H1 (cell line): ENCODE results near the gene ACP2. TPM values are rescaled to one million over a fixed set of nuclear protein-coding genes. Genes with fewer than 3 reads are reported as not detected.

Source experiments
- CTCF ChIA-PET: fragments of 300-600 bp; sonication (Branson Sonifier 250); formaldehyde crosslinking; loops from one replicate; lab custom pipeline; 2021; ENCODE audit not compliant: partially characterized antibody; lab: Charles Lee
- POLR2A ChIA-PET: fragments of 300-600 bp; sonication (Branson Sonifier 250); formaldehyde crosslinking; loops from one replicate; lab custom pipeline; 2021; ENCODE audit warnings: inconsistent platforms; ENCODE audit not compliant: partially characterized antibody; lab: Charles Lee
- DNase-seq, 2 experiments: peaks; one replicate each; pipeline versions ENCODE4 v3.0.0 to v3.0.0-alpha.2; 2010 to 2022; ENCODE audit warnings: low spot score in 2 of 2, low read depth in 1 of 2, mixed read lengths in 1 of 2
- FAIRE-seq: peaks from 2 replicates; lab custom pipeline; 2011; peaks lifted over from hg19 to GRCh38; lab: Jason Lieb, UNC
- H2AFZ ChIP-seq: 2 replicates; pipeline ENCODE4 v1.8.1; 2012; ENCODE audit warnings: low read length, inconsistent platforms
- H2AK5ac ChIP-seq: 2 replicates; pipeline ENCODE4 v1.6.1; 2013; ENCODE audit warnings: low read depth, low read length
- H2BK120ac ChIP-seq: replicated peaks from 2 replicates; pipeline ENCODE3; 2013; ENCODE audit warnings: low read depth, low read length, inconsistent platforms
- H2BK12ac ChIP-seq: 2 replicates; pipeline ENCODE4 v1.6.1; 2013; ENCODE audit warnings: low read depth, low read length
- H2BK15ac ChIP-seq: 2 replicates; pipeline ENCODE4 v1.6.1; 2013; ENCODE audit warnings: low read length
- H2BK20ac ChIP-seq: 2 replicates; pipeline ENCODE4 v1.6.1; 2013; ENCODE audit warnings: low read length
- H2BK5ac ChIP-seq: 2 replicates; pipeline ENCODE4 v1.6.1; 2013; ENCODE audit warnings: low read depth, low read length
- H3K14ac ChIP-seq: 2 replicates; pipeline ENCODE4 v1.6.1; 2013; ENCODE audit warnings: inconsistent platforms; ENCODE audit not compliant: insufficient read length
- H3K18ac ChIP-seq: 2 replicates; pipeline ENCODE4 v1.6.1; 2013; ENCODE audit warnings: low read length; ENCODE audit errors: extremely low read depth
- H3K23ac ChIP-seq: 2 replicates; pipeline ENCODE4 v1.6.1; 2013; ENCODE audit warnings: inconsistent platforms; ENCODE audit not compliant: insufficient read length
- H3K23me2 ChIP-seq: 2 replicates; pipeline ENCODE4 v1.6.1; 2013; ENCODE audit warnings: low read depth, low read length
- H3K27ac ChIP-seq: 2 replicates; pipeline ENCODE4 v1.6.1; 2011; ENCODE audit warnings: low read depth, low read length, inconsistent platforms
- H3K27me3 ChIP-seq, 4 experiments: replicated peaks in 1 of 4; 1 replicate in 1 of 4; 2 replicates in 3 of 4; pipeline versions ENCODE4 v1.6.1 to v1.8.1; 2011 to 2013; ENCODE audit warnings: low read length in 3 of 4, mild to moderate bottlenecking in 3 of 4, inconsistent platforms in 2 of 4, mixed read lengths in 2 of 4, moderate library complexity in 1 of 4; ENCODE audit not compliant: control insufficient read depth in 3 of 4, insufficient read depth in 3 of 4; ENCODE audit errors: extremely low read depth in 1 of 4
- H3K36me3 ChIP-seq, 4 experiments: 2 replicates each; pipeline versions ENCODE4 v1.6.1 to v1.8.1; 2011 to 2013; ENCODE audit warnings: mild to moderate bottlenecking in 4 of 4, low read length in 3 of 4, moderate library complexity in 2 of 4, control low read depth in 1 of 4, inconsistent platforms in 1 of 4; ENCODE audit not compliant: insufficient read depth in 4 of 4, control insufficient read depth in 2 of 4
- H3K4ac ChIP-seq: replicated peaks from 2 replicates; pipeline ENCODE3; 2013; ENCODE audit warnings: low read length, low read depth, mixed read lengths, inconsistent platforms; ENCODE audit not compliant: insufficient read length
- H3K4me1 ChIP-seq, 4 experiments: replicated peaks in 1 of 4; 1 replicate in 1 of 4; 2 replicates in 3 of 4; pipeline versions ENCODE4 v1.6.1 to v1.8.1; 2011 to 2013; ENCODE audit warnings: low read length in 3 of 4, inconsistent platforms in 2 of 4, mixed read lengths in 1 of 4; ENCODE audit not compliant: insufficient read depth in 4 of 4, control insufficient read depth in 3 of 4
- H3K4me2 ChIP-seq, 2 experiments: 2 replicates each; pipeline versions ENCODE4 v1.6.1 to v1.8.1; 2011 to 2013; ENCODE audit warnings: low read depth in 2 of 2, low read length in 2 of 2, control low read depth in 1 of 2, inconsistent platforms in 1 of 2, mild to moderate bottlenecking in 1 of 2; ENCODE audit not compliant: insufficient read depth in 1 of 2
- H3K4me3 ChIP-seq, 4 experiments: fragments of 200-600, 300-600 bp in 1 of 4; sonication (generic), shearing (Covaris generic), sonication (Bioruptor Twin) in 1 of 4; 2 replicates each; pipeline versions ENCODE4 v1.5.1 to v1.8.1; 2011 to 2016; ENCODE audit warnings: low read length in 4 of 4, low read depth in 3 of 4, control low read depth in 2 of 4, inconsistent platforms in 2 of 4, mild to moderate bottlenecking in 2 of 4, mixed read lengths in 1 of 4, moderate library complexity in 1 of 4; ENCODE audit not compliant: insufficient read depth in 2 of 4; ENCODE audit errors: extremely low read depth in 1 of 4
- H3K56ac ChIP-seq: replicated peaks from 2 replicates; pipeline ENCODE3; 2013; ENCODE audit warnings: low read depth, mild to moderate bottlenecking, mixed read lengths, low read length, inconsistent platforms; ENCODE audit not compliant: insufficient read length
- H3K79me1 ChIP-seq: 2 replicates; pipeline ENCODE4 v1.6.1; 2013; ENCODE audit warnings: low read depth, low read length, control low read depth
- H3K79me2 ChIP-seq, 2 experiments: 2 replicates each; pipeline versions ENCODE4 v1.6.1 to v1.8.1; 2012 to 2013; ENCODE audit warnings: low read length in 2 of 2, mild to moderate bottlenecking in 2 of 2, inconsistent platforms in 1 of 2; ENCODE audit not compliant: insufficient read depth in 2 of 2, control insufficient read depth in 1 of 2
- H3K9ac ChIP-seq, 4 experiments: replicated peaks in 1 of 4; 1 replicate in 1 of 4; 2 replicates in 3 of 4; pipeline versions ENCODE4 v1.6.1 to v1.8.1; 2011 to 2013; ENCODE audit warnings: low read depth in 3 of 4, low read length in 3 of 4, control low read depth in 2 of 4, mild to moderate bottlenecking in 2 of 4, moderate library complexity in 2 of 4, inconsistent platforms in 1 of 4; ENCODE audit errors: extremely low read depth in 1 of 4
- H3K9me3 ChIP-seq, 2 experiments: 2 replicates each; pipeline versions ENCODE4 v1.6.1 to v1.8.1; 2012 to 2013; ENCODE audit warnings: mild to moderate bottlenecking in 2 of 2, moderate library complexity in 2 of 2, control low read depth in 1 of 2, inconsistent platforms in 1 of 2, low read depth in 1 of 2, low read length in 1 of 2, mixed read lengths in 1 of 2; ENCODE audit not compliant: insufficient read depth in 2 of 2
- H4K20me1 ChIP-seq, 2 experiments: replicated peaks in 1 of 2; 2 replicates each; pipeline versions ENCODE3 to v1.8.1; 2011 to 2013; ENCODE audit warnings: inconsistent platforms in 2 of 2, low read length in 2 of 2, mild to moderate bottlenecking in 1 of 2; ENCODE audit not compliant: insufficient read depth in 2 of 2, control insufficient read depth in 1 of 2
- H4K5ac ChIP-seq: 2 replicates; pipeline ENCODE4 v1.6.1; 2013; ENCODE audit warnings: low read length, low read depth, mixed read lengths, inconsistent platforms; ENCODE audit not compliant: insufficient read length
- H4K8ac ChIP-seq: 2 replicates; pipeline ENCODE4 v1.8.0; 2013; ENCODE audit warnings: mild to moderate bottlenecking, moderate library complexity, low read length, inconsistent platforms; ENCODE audit not compliant: insufficient read depth; ENCODE audit errors: extremely low read depth
- H4K91ac ChIP-seq: replicated peaks from 2 replicates; pipeline ENCODE3; 2013; ENCODE audit warnings: low read length, mixed read lengths, inconsistent platforms; ENCODE audit not compliant: insufficient read length
- CTBP2 ChIP-seq: IDR thresholded peaks from 2 replicates; pipeline ENCODE4 v1.7.0; 2011; ENCODE audit warnings: borderline replicate concordance, mild to moderate bottlenecking, moderate library complexity, mixed read lengths, low read length; ENCODE audit not compliant: insufficient read depth, insufficient read length
- E2F6 ChIP-seq: IDR thresholded peaks from 2 replicates; pipeline ENCODE4 v1.6.1; 2012; ENCODE audit warnings: inconsistent platforms
- JUN ChIP-seq: IDR thresholded peaks from 2 replicates; pipeline ENCODE4 v1.6.1; 2011; ENCODE audit warnings: low read depth, mild to moderate bottlenecking, improper control_type of control experiment, low read length
- POU5F1 ChIP-seq: IDR thresholded peaks from 2 replicates; pipeline ENCODE4 v1.6.1; 2011; ENCODE audit warnings: low read depth, mild to moderate bottlenecking, low read length, moderate library complexity
- SAP30 ChIP-seq: fragments of 300-600 bp; sonication (generic); IDR thresholded peaks from 2 replicates; pipeline ENCODE4 v1.7.1; 2012; ENCODE audit warnings: low read length, moderate library complexity, mild to moderate bottlenecking, inconsistent platforms; ENCODE audit not compliant: insufficient read depth, insufficient replicate concordance
- SIRT6 ChIP-seq: IDR thresholded peaks from one replicate; pipeline ENCODE4 v1.7.1; 2012; ENCODE audit warnings: low read length, inconsistent platforms
- SP1 ChIP-seq: IDR thresholded peaks from 2 replicates; pipeline ENCODE4 v1.6.1; 2011; ENCODE audit warnings: low read depth, low read length
- TAF1 ChIP-seq: IDR thresholded peaks from 2 replicates; pipeline ENCODE4 v1.6.1; 2011; ENCODE audit warnings: mild to moderate bottlenecking, low read depth, low read length
- WGBS, 2 experiments: shearing (Covaris generic) in 1 of 2; methylation state at CpG; one replicate each; pipeline versions ENCODE4 v1.1.6 to v1.1.7; 2013 to 2015; ENCODE audit warnings: low lambda C conversion rate in 2 of 2, mixed read lengths in 2 of 2, inconsistent platforms in 1 of 2, low coverage in 1 of 2, missing lambda C conversion rate in 1 of 2; ENCODE audit not compliant: insufficient replicate concordance in 2 of 2, insufficient coverage in 1 of 2, insufficient read length in 1 of 2; ENCODE audit errors: extremely low coverage in 1 of 2, missing lambda C conversion rate in 1 of 2; 5-methylcytosine and 5-hydroxymethylcytosine counted together
- polyA plus RNA-seq, 7 experiments: library from polyadenylated mRNA; depleted of rRNA in 3 of 7; stranded (reverse) in 5 of 7; unstranded in 2 of 7; fragments of >200 nt in 5 of 7; fragments of 200-250 nt in 2 of 7; gene quantifications; 1 replicate in 5 of 7; 2 replicates in 1 of 7; 4 replicates in 1 of 7; pipeline versions ENCODE4 v1.2.1 to v1.2.3, GENCODE V29; 2011 to 2013; ENCODE audit warnings: missing spikeins in 2 of 7, mixed read lengths in 2 of 7
- total RNA-seq: library from RNA; stranded (reverse); fragmentation: NEBNext Ultra II Directional; extraction: Animal tissue kit (Norgen Biotek cat#: 25700); gene quantifications from 2 replicates; pipeline ENCODE4 v1.2.1, GENCODE V29; 2021

ACP2 gene
- total and polyA plus RNA-seq, 2 of the 8 experiments (the other 6 are each of a cell fraction or from before 2014, with no cell fraction given): 17.8 to 19.8 TPM

GRCh38 chr11:47258317-47258902 is 9.8 kb upstream of the ACP2 start:
- H3K4me3 ChIP-seq: peak overlapping the region in 1 of 4 experiments; percentile 51; a peak in 3 of 8 replicates
- peak overlapping the region; percentile 11; the same call in 1 of the 2 replicates for H4K8ac ChIP-seq
- no peak for TF ChIP-seq SAP30
- TF ChIP-seq SIRT6: no peak
- no peak for TF ChIP-seq JUN
- no peak for TF ChIP-seq SP1
- no peak for TF ChIP-seq E2F6
- no peak for TF ChIP-seq POU5F1
- no peak for TF ChIP-seq TAF1
- no peak for TF ChIP-seq CTBP2
- no peaks in the 10 kb centered on the region for H3K9me3 ChIP-seq
- H3K23ac ChIP-seq: no peak overlapping the region
- H2AFZ ChIP-seq: no peak overlapping the region
- H3K18ac ChIP-seq: no peak overlapping the region
- no peak overlapping the region for H3K4ac ChIP-seq
- H4K20me1 ChIP-seq: no peaks in the 10 kb centered on the region
- H3K14ac ChIP-seq: no peak overlapping the region
- H3K56ac ChIP-seq: no peak overlapping the region
- ChIA-PET CTCF (interaction anchor here (0.8 to 7.1 kb wide), 31 partner anchors 9 to 154 kb away, joined by 3 to 127 read pairs (median 6); partner anchors contain the start of genes ACP2, ARFGAP2, DDB2 and MADD), POLR2A (interaction anchor here (0.9 to 7.1 kb wide), 13 partner anchors 9 to 558 kb away, joined by 3 to 47 read pairs (median 12); partner anchors contain the start of genes ACP2, ARFGAP2, ARHGAP1 and DDB2)
- H2BK15ac ChIP-seq: no peak overlapping the region
- FAIRE-seq (no peak), DNase-seq (no peak)
- H2AK5ac ChIP-seq: no peak overlapping the region
- peak overlapping the region; percentile 68 for H4K91ac ChIP-seq
- peak overlapping the region; percentile 2 for H2BK120ac ChIP-seq
- H3K79me2 ChIP-seq: no peaks in the 10 kb centered on the region
- WGBS, 2 experiments: 86% methylated on average over 11 of the region's 11 CpGs; no CpG with 5 or more reads in 1 of the 2 experiments
- peak overlapping the region; percentile 6 for H4K5ac ChIP-seq
- H3K4me2 ChIP-seq: peak overlapping the region; percentile 58 to 65
- no peak overlapping the region for H3K27ac ChIP-seq
- peaks cover 2 to 16% (median 9%) of the 10 kb centered on the region in 4 experiments for H3K4me1 ChIP-seq
- H3K27me3 ChIP-seq: no peaks in the 10 kb centered on the region
- peak overlapping the region; percentile 33; the same call in 1 of the 2 replicates for H2BK12ac ChIP-seq
- H3K23me2 ChIP-seq: peaks cover 3% of the 10 kb centered on the region
- H2BK20ac ChIP-seq: no peak overlapping the region
- H3K79me1 ChIP-seq: no peaks in the 10 kb centered on the region
- H2BK5ac ChIP-seq: peak overlapping the region; percentile 73; the same call in 1 of the 2 replicates
- no peaks in the 10 kb centered on the region; a peak in 1 of 8 replicates for H3K36me3 ChIP-seq
- no peak overlapping the region; a peak in 1 of 7 replicates for H3K9ac ChIP-seq
